ES-I3 (cell line): ENCODE results near the gene POLK.
"Not testable (repeated sequence)": the region's sequence is repeated elsewhere in the genome, so short reads cannot be mapped to it uniquely, and the experiment has no call there.

Experiments
- H3K36me3 ChIP-seq: 2 replicates; pipeline ENCODE4 v1.6.1; 2013; ENCODE audit warnings: mild to moderate bottlenecking, low read length, control low read depth, moderate library complexity; ENCODE audit not compliant: insufficient read depth
- H3K4me1 ChIP-seq: 2 replicates; pipeline ENCODE4 v1.6.1; 2013; ENCODE audit warnings: mild to moderate bottlenecking, control low read depth, low read length; ENCODE audit not compliant: insufficient read depth
- H3K9ac ChIP-seq: 2 replicates; pipeline ENCODE4 v1.6.1; 2013; ENCODE audit warnings: low read depth, mild to moderate bottlenecking, low read length, moderate library complexity
- H3K9me3 ChIP-seq: 2 replicates; pipeline ENCODE4 v1.6.1; 2013; ENCODE audit warnings: mild to moderate bottlenecking, low read length, moderate library complexity; ENCODE audit not compliant: control insufficient read depth, insufficient read depth

Gene POLK

DNA sequence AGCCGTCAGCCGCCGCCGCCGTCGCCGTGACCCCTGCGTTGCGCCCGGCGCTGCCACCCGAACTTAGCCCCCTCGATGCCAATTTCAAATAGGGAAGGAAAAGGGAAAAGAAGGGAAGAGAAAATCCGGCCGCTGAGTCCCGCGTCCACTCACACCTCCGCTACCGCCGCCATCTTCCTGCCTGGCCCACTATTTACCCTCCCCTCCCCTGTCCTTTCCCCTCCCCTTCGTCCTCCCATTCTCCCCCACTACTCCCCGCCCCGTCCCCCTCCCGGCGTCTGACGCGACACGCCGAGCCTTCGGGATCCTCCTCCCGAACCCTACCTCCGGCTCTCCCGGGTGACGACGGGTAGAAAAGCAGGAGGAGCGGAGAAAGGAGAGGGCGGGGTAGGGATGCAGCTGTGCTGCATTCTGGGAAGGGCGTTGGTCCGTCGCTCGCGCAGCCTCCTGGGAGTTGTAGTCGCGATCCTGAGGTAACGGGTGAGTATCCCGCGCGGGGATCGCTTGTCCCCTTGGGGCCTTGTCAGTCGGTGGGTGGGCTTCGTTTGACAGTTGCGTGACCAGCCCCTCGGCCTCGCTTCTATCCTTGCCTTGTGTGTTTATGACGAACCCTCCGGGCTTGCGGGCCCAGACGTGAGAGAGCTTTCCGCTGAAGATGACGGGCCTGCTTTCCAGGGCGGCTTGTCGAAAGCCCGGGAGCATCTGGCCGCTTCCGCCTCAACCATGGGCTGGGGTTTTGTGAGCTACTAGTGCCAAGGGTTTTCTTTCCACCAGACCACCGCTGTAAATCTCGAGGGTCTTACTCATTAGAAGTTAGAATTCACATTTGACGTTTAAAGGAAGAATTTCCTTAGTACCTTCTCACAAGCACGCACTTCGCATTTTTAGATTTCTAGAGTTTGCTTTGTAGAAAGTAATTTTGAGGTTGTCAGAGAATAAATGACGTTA, at the start of gene POLK, which contains the start of gene CERT1:
POLK (plus strand) TSS at position 457 of the 948 bp plus-strand sequence.
CERT1 (minus strand) TSS at position 195 of the 948 bp plus-strand sequence. CDS start 422 bp downstream, outside the sequence.
- Histone ChIP-seq H3K4me1 (peaks cover 6% of the 10 kb centered on the region), H3K9me3 (no peaks in the 10 kb centered on the region), H3K9ac (peak within 1 kb of the TSS; percentile 81), H3K36me3 (no peaks in the 10 kb centered on the region)

DNA sequence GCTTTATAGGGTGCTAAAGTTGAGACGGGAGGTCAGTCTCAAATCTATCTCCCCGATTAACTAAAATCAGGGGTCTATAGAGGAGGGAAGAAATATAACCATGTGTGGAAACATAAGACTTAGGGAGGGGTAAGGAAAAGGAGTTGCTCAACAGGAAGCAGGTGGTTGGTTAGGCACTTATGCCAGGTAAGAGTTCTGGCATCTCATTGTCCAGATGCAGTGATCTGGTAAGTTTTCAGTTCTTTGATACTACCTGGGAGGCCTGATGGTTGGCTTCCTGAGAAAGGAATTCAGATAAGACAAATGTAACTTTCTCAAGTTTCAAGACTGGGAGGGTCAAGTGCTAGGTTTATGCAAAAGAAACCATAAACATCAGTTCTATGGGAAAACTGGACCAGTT, 48.0 kb upstream of the POLK start:
- no peak overlapping the region for H3K9ac ChIP-seq
- no peaks in the 10 kb centered on the region for H3K36me3 ChIP-seq
- H3K4me1 ChIP-seq: peaks cover 37% of the 10 kb centered on the region
- no peaks in the 10 kb centered on the region for H3K9me3 ChIP-seq

- Histone ChIP-seq H3K36me3 (no peaks in the 10 kb centered on the region), H3K4me1 (peaks cover 36% of the 10 kb centered on the region)
Measured at GRCh38 chr5:75465480-75465879, 46.2 kb upstream of the POLK start.

DNA sequence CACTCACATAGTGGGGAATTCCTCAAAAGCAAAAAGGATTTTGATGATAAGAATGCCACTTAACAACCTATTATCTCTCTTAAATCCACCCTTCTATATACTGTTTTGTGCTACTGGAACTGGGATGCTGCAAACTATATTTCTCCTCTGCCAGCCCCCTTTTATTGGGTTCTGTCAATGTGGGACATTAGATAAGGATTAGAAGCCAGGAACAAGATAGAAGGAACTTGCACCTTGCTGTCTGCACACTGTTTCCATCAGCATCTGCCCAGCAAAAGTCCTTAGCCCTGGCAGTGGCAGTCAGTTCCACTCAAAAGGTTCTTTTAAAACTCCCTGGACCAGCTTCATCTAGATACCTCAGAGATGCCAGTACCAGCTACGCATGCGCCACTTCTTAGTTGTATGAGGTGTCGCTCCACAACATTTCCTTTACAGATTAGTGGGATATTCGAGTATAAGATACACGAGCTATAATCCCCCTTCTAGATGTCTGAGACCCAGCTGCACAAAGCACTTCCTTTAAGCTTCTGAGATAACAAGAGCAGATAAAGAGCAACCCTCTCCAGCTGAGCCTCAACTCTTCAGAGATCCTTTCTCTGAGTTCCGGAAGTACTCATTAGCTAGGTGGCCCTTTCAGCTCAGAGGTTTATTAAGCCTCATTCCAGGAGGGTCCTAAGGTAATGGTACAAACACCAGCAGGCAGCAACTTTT, 45.5 kb upstream of the POLK start:
- Histone ChIP-seq H3K9ac (no peak overlapping the region), H3K36me3 (no peaks in the 10 kb centered on the region), H3K4me1 (peaks cover 29% of the 10 kb centered on the region), H3K9me3 (no peaks in the 10 kb centered on the region; the same call in 1 of the 2 replicates)

More at GRCh38 chr5:75465480-75465879, 46.2 kb upstream of the POLK start:
- no peak overlapping the region for H3K9ac ChIP-seq
- no peaks in the 10 kb centered on the region; the same call in 1 of the 2 replicates for H3K9me3 ChIP-seq

- H3K9me3 ChIP-seq: no peaks in the 10 kb centered on the region; the same call in 1 of the 2 replicates
- H3K9ac ChIP-seq: no peak overlapping the region
- no peaks in the 10 kb centered on the region for H3K36me3 ChIP-seq
- H3K4me1 ChIP-seq: peaks cover 21% of the 10 kb centered on the region
Measured at GRCh38 chr5:75468593-75468992, 43.1 kb upstream of the POLK start.

DNA sequence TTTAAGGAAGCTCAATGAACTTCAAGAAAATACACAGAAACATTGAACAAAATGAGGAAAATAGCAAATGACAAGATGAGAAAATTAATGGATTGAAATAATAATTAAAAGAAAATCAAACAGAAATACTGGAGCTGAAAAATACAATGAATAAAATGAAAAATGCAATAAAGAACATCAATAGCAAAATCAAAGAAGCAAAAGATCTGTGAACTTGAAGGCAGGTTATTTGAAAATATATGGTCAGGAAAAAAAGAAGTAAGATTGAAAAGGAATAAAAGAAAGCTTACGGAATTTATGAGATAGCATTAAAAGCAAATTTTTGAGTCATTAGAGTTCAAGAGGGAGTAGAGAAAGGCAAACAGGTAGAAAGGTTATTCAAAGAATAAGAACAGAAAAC, 42.7 kb upstream of the POLK start:
- no peak overlapping the region for H3K9ac ChIP-seq
- peaks cover 21% of the 10 kb centered on the region for H3K4me1 ChIP-seq
- H3K9me3 ChIP-seq: no peaks in the 10 kb centered on the region; the same call in 1 of the 2 replicates
- no peaks in the 10 kb centered on the region for H3K36me3 ChIP-seq

DNA sequence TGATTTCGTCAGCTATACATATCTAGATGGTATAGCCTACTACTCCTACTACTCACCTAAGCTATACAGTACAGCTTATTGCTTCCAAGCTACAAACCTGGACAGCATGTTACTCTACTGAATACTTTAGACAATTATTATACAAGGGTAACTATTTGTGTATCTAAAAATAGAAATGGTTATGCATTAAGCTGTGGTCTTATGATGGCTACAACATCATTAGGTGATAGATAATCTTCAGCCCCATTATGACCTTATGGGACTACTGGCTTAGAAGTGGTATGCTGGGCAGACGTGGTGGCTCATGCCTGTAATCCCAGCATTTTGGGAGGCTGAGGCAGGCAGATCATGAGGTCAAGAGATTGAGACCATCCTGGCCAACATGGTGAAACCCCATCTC, 40.5 kb upstream of the POLK start:
- no peaks in the 10 kb centered on the region for H3K36me3 ChIP-seq
- peaks cover 18% of the 10 kb centered on the region for H3K4me1 ChIP-seq
- H3K9me3 ChIP-seq: no peaks in the 10 kb centered on the region; the same call in 1 of the 2 replicates
- no peak overlapping the region for H3K9ac ChIP-seq

- H3K4me1 ChIP-seq: peaks cover 24% of the 10 kb centered on the region; the same call in 1 of the 2 replicates
- no peaks in the 10 kb centered on the region; the same call in 1 of the 2 replicates for H3K9me3 ChIP-seq
- no peak overlapping the region for H3K9ac ChIP-seq
- no peaks in the 10 kb centered on the region for H3K36me3 ChIP-seq
Measured at GRCh38 chr5:75472973-75473372, 38.7 kb upstream of the POLK start.

GRCh38 chr5:75473463-75473862, 38.2 kb upstream of the POLK start:
- no peaks in the 10 kb centered on the region; the same call in 1 of the 2 replicates for H3K9me3 ChIP-seq
- peaks cover 24% of the 10 kb centered on the region; the same call in 1 of the 2 replicates for H3K4me1 ChIP-seq
- H3K9ac ChIP-seq: no peak overlapping the region
- no peaks in the 10 kb centered on the region for H3K36me3 ChIP-seq

GRCh38 chr5:75475364-75475763, 36.3 kb upstream of the POLK start:
- Histone ChIP-seq H3K9ac (no peak overlapping the region), H3K4me1 (peaks cover 24% of the 10 kb centered on the region; the same call in 1 of the 2 replicates), H3K9me3 (no peaks in the 10 kb centered on the region; the same call in 1 of the 2 replicates), H3K36me3 (no peaks in the 10 kb centered on the region)

DNA sequence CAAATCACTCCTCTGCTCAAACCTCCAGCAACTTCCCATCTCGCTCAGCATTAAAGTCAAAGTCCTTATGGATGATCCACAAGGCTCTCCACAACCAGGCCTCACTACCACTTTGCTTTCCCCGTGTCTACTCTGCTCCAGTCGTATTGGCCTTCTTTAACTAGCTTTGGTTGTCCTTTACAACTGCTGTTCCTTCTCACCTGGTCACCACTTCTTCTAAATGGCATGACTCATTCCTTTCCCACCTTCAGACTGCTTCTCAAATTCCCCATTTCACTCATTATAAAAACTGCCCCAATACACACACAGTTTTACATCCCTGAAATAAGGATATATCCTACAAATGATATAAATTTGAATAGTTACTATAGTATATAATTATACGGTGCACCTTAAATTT, 30.7 kb upstream of the POLK start:
- Histone ChIP-seq H3K9ac (no peak overlapping the region), H3K9me3 (no peaks in the 10 kb centered on the region; the same call in 1 of the 2 replicates), H3K36me3 (no peaks in the 10 kb centered on the region), H3K4me1 (peaks cover 16% of the 10 kb centered on the region; the same call in 1 of the 2 replicates)

DNA sequence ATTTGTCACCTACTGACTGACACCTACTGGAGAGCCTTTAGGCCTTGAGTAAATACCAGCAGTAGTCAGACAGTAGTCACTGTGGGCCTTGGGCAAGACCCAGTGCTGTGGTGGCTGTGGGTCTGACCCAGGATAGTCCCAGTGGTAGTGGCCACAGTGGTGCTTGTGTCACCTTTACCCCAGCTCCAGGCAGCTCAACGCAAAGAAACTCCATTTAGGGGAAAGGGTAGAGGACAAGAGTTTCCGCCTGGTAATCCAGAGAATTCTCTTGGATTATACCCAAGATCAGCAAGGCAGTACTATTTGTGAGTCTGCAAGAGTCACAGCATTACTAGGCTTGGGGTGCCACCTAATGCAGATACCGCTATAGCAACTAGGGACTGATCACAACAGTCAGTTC, 29.2 kb upstream of the POLK start:
- H3K9ac ChIP-seq: no peak overlapping the region
- 0 out of 2 replicates have a peak, but pooled peaks cover 4% of the 10 kb centered on the region for H3K4me1 ChIP-seq
- H3K9me3 ChIP-seq: no peaks in the 10 kb centered on the region; the same call in 1 of the 2 replicates
- H3K36me3 ChIP-seq: no peaks in the 10 kb centered on the region

GRCh38 chr5:75484605-75485004, 27.1 kb upstream of the POLK start:
- H3K9ac ChIP-seq: no peak overlapping the region
- H3K9me3 ChIP-seq: no peaks in the 10 kb centered on the region; the same call in 1 of the 2 replicates
- H3K36me3 ChIP-seq: no peaks in the 10 kb centered on the region
- H3K4me1 ChIP-seq: 0 out of 2 replicates have a peak, but pooled peaks cover 4% of the 10 kb centered on the region

DNA sequence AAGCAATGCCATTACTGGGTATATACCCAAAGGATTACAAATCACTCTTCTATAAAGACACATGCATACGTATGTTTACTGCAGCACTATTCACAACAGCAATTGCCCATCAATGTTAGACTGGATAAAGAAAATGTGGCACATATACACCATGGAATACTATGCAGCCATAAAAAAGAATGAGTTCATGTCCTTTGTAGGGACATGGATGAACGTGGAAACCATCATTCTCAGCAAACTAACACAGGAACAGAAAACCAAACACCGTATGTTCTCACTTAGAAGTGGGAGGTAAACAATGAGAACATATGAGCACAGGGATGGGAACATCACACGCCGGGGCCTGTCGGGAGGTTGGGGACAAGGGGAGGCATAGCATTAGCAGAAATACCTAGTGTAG, 21.8 kb upstream of the POLK start:
- not testable (repeated sequence) for H3K36me3 ChIP-seq, H3K9me3 ChIP-seq, H3K9ac ChIP-seq

More for the DNA sequence above, 21.8 kb upstream of the POLK start:
- not testable (repeated sequence) for H3K4me1 ChIP-seq
